ENCODE measurements around the gene MLPH.

The MLPH gene, protein sequence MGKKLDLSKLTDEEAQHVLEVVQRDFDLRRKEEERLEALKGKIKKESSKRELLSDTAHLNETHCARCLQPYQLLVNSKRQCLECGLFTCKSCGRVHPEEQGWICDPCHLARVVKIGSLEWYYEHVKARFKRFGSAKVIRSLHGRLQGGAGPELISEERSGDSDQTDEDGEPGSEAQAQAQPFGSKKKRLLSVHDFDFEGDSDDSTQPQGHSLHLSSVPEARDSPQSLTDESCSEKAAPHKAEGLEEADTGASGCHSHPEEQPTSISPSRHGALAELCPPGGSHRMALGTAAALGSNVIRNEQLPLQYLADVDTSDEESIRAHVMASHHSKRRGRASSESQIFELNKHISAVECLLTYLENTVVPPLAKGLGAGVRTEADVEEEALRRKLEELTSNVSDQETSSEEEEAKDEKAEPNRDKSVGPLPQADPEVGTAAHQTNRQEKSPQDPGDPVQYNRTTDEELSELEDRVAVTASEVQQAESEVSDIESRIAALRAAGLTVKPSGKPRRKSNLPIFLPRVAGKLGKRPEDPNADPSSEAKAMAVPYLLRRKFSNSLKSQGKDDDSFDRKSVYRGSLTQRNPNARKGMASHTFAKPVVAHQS

DNA sequence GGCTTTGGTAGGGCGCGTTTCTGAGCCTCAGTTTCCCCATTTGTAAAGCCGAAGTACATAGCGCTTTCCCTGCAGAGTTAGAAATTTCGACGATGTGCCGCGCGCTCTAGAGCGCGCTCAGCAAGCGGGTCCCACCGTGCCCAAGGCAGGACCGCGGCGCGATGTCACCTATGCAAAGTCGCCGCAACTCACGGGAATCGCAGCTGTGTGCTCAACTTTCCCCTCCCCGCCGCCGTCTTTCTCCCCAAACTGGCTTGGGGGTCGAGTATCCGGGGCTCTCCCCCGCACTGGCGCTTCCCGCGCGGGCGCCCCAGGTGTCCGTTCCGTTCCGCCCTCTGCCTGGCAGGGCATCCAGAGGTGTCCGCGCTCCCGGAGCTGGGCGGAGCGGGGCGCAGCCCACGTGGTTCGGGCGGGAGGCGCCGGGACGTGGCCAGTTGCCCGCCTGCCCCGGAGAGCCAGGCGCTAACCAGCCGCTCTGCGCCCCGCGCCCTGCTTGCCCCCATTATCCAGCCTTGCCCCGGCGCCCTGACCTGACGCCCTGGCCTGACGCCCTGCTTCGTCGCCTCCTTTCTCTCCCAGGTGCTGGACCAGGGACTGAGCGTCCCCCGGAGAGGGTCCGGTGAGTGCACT lies at the start of gene MLPH:
MLPH (plus strand) TSS at position 433 of the 630 bp plus-strand sequence. CDS start 6,176 bp downstream, outside the sequence.
- no peak for DNase-seq (ENCODE audit: low read depth in 2 of 2)

DNA sequence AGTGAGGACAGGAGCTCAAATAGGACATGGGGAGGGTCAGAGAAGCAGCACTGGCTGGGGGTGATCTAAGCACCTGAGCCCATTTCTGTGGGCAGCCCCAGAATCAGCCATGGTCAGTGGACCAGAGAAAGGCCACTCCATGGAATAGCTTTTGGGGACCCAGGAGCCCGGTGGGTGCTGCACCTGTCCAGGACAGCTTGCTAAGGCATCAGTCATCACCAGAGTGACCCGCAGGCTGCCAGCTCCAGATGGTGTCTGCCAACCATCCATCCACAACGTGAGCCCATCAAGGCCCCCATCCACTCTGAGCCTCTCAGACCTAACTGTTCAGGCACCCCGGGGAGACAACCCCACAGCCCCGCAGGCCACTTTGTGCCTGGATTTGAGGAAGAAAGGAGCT lies 49.5 kb upstream of the MLPH start:
- DNase-seq (ENCODE audit: low read depth in 2 of 2) = no peak

DNA sequence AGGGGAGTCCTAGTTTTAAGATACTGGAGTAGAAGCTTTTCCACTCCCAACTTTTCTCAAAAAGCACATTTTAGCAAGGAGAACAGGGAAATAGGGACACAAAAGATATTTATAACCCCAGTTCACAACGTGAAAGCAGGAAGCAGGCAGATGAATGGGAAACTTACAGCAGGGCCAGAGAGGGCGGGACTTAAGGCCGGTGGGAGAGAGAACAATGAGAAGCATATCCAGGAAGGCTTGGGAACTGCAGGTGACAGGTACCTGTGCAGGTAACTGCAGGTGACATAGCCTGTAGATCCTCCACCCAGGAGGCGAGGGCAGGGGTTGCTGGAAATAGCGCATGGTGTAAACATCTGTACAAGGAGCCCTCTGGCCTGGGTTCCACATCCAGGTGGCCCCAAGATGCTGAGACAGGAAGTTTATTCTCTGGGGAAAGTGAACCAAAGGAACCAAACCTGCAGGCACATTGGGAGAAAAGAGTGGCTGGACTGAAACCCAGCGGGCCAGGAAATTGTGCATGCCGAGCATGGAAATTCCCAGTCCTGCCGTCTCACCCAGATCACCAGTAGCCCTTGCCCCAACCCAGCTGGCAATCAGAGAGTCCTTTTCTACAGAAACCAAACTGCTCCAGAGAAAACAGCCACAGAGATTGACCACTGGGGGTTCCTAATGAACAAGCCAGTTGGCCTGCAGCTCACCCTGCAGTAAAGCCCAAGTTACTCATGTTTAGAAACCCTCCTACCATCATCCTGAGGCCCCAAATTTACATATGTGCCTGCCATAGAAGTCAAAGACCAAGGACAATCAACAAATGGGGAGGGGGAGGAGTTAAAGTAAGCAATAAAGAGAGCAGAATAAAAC lies 48.7 kb upstream of the MLPH start:
- no peak for DNase-seq (ENCODE audit: low read depth in 2 of 2)

DNA sequence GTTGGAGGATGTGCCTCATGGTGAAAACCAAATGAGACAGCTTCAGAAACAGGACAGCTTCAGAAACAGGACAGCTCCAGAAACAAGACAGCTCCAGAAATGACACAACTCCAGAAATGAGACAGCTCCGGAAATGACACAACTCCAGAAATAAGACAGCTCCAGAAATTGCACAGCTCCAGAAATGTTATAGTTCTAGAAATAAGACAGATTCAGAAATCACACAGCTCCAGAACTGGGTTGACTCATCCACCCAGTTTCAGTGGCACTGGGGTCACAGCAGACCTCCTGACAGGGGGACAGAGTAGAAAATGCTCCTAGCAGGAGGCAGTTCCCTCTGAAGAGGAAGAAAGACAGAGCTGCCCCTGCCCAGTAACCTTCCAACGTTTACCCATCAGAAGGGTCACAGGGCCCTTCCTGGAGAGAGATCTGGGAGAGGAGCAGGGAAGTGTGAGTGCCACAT lies 46.2 kb upstream of the MLPH start:
- DNase-seq (ENCODE audit: low read depth in 2 of 2) = no peak

DNA sequence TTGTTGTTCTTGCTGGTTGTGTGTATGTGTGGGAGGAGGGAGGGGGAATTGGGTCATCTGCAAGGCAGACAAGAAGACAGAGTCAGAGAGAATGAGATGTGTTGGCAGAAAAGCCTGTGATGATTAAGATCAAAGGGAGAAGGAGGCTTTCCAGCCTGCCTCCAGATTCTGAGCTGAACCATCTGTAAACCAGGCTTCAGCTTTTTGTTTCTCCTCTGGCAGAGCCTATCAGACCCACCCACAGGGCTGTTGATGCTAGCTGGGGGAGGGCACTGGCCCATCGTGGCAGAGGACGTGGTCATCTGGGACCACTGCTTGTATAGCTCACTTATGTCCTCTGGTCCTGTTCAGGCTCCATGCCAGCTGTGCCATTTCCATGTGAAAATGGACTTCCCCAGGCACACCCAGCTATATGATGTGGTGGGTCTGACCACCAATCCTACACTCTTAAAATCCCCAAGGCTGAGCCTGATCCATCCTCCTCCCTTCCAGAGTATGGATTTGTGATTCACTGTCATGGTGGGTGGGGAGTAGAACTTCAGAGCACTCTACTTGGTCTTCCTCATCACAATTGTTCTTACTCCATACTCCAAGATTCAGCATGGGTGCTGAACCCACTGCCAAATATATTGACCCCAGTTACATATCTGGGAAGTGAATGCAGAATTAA lies 45.3 kb upstream of the MLPH start:
- DNase-seq (ENCODE audit: low read depth in 2 of 2) = peak in 1 of 2 donors; percentile 32

DNA sequence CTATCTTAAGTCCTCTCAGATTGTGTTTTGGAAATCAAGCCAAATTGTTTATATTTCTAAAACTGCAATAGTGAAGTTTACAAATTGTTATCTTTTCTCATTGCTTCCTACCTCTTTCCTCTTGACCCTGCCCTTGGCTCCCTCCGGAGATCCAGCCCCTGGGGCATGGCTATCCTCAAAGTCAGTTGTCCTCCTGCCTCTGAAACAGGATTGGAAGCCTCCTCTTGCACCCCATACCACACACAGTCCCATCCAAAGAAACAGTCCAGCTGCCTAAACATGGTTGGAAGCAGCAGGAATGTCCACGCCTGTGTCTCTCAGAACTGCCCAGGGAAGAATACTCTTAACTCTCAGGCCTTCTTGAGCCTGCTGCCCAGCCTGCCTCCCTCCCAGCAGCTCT lies 43.0 kb upstream of the MLPH start:
- no peak for DNase-seq (ENCODE audit: low read depth in 2 of 2)

DNA sequence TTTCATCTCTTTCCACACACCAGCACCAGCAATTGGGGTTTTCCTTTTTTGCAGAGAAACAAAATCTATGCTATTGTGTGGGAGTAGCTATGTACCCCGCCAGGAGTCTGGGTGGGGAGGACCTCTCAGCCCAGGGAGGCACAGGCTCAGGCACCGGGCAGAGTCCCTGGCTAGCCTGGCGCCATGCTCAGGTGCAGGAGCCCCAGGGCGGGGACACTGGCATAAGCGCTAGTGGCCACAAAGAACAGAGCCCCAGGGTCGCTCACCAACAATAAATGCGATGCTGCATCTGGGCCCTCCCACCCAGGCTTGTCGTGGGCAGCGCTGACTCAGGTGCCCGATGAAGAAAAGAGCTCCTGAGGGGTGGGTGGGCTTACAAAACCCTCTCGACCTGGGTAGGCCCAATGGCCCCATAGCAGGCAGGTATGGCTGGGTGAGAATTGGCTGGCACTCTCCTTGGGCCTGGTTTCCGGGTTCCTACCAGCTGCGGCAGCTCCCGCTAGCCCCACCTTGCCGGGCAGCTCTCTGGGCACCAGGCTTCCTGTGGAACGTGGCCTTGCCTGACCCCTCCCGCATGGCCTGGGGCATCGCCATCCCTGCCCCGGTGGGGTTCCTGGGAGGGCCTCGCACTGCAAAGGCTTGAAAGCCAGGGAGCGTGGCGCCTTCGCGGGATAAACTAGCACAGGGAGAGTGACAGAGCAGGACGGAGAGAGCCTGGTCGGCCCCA lies 41.3 kb upstream of the MLPH start:
- no peak for DNase-seq (ENCODE audit: low read depth in 2 of 2)

DNA sequence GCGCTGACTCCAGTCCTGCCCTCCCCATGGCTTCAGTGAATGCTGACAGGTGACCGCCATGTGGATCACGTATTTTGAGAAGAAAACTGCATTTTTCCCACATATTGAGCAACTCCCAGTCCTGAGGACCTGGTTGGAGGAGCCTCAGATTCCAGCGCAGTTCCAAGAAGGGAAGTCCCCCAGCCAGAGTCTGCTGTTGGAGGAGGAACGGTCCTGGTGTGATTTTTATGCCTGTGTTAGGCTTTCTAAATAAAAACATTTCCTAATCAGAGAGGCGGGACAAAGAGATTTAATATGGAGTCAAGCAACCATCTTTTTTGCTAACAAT lies 40.7 kb upstream of the MLPH start:
- DNase-seq (ENCODE audit: low read depth in 2 of 2) = no peak

DNA sequence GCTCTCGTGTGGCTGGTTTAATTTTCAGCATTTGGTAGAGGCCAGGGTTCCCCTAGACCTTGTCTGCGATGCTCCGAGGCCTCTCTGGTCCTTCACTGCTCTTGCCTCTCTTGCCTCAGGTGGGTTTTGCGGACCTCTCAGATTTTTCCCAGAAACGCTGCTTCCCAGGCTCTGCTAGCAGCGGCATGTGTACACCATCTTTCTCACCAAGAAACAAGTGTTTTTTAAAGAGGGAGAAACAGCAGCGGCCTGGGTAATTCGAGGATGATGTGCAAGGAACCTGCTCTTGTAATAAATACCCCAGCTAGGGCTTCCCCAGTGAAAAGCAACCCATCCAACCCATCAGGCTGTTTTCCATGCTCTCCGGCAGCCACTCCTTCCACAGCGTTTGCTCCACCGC lies 39.6 kb upstream of the MLPH start:
- DNase-seq (ENCODE audit: low read depth in 2 of 2) = no peak

DNA sequence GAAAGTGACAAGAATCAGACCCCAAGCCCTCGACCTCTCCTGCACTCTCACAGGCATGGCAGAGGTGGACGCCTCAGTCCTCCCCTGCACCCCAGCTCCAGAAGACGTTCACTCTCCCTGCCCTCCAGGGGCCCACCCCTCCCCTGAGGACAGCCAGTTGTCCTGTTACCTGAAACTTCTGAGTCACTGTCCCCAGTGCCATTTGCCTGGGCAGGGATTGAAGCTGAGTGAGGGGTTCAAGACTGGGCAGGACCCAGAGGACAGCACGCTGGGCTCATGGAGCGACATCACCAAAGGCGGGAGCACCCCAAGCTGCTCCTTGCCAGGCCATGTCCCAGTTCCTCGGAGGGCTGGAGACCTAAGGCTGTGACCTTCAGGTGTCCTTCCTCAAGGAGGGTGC lies 38.9 kb upstream of the MLPH start:
- no peak for DNase-seq (ENCODE audit: low read depth in 2 of 2)

DNA sequence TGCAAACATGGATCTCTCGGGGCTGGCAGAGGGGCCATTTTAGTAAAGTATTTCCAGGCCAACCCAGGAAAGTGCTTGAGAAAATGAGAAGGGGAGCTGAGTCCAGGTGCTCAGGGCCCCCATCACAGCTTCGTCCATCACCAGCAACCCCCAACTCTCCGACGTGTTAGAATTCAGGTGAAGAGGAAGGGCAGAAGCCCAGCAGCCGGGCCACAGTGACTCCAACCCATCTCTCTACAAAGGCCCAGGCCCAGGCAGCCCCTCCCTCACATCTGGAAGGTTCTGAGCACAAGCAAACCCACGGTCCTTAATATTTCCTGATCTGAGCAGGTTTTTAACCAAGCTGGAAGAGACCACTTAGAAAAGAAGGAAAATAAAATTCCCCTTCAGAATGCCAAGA lies 38.4 kb upstream of the MLPH start:
- DNase-seq (ENCODE audit: low read depth in 2 of 2) = no peak

DNA sequence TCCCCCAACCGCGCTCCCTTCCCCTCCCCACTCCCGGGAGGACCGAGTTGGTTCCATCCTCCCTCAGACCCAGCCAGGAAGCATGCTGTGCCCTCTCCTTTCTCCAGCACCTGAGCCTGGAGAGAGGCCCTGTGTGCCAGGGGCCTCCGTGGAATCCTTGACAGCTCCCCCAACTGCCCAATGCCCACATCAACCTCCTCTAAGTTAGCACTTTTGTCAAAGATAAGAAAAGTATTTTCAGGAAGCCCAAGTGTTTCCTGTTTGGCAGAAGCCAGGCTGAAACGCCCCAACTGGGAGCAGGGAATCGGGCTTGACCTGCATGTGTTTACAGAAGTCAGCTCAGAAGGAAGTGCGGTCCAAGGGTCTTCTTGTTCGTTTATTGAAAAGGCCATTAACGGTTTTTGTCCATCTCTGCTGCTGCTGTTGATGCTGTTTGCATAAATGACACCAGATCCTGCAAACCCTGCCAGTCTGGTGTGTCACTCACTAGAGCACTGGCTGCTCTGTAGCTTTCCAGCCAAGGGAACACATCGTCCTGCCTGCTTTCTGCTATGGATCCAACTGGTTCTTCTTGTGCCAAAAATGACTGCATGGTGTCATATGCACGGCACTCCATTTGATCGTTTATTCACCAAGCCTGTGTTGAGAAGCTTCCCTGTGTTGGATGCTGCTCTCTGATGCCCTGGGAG lies 37.7 kb upstream of the MLPH start:
- no peak for DNase-seq (ENCODE audit: low read depth in 2 of 2)

DNA sequence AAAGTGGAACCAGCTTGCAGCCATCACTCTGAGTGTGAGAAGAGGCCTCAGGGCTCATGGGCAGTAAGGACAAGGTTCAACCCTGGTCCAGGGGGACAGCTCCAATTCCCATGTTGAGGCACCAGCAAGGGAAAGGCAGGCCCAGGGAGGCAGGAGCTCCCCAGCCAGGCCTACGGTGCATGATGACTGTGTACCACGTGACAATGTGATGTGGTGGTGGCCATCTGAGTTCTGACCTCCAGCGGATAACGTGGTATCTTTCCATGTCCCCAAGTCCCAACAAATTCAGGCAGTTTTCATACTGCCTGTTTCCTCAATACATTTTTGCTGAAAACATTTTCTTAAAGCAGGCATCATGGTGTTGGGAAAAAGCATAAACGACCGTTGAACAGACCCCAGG lies 36.9 kb upstream of the MLPH start:
- no peak for DNase-seq (ENCODE audit: low read depth in 2 of 2)

DNA sequence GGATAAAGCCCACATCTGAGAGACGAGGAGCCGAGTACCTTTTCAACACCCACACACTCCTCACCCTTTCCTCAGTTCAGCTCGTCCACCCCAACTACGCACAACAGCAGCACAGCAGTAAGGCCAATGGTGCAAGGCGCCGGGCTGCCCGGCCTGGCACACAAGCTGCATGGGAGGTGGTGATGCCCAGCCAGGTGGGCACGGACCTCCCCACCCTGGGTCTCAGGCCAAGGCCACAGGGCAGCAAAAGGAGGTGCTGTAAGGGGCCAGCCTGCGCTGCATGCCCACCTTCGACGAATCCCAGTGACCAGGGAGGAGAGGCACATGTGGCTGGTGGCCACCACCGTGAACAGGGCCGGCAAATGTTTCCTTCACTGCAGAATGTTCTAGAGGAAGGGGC lies 36.5 kb upstream of the MLPH start:
- no peak for DNase-seq (ENCODE audit: low read depth in 2 of 2)

DNA sequence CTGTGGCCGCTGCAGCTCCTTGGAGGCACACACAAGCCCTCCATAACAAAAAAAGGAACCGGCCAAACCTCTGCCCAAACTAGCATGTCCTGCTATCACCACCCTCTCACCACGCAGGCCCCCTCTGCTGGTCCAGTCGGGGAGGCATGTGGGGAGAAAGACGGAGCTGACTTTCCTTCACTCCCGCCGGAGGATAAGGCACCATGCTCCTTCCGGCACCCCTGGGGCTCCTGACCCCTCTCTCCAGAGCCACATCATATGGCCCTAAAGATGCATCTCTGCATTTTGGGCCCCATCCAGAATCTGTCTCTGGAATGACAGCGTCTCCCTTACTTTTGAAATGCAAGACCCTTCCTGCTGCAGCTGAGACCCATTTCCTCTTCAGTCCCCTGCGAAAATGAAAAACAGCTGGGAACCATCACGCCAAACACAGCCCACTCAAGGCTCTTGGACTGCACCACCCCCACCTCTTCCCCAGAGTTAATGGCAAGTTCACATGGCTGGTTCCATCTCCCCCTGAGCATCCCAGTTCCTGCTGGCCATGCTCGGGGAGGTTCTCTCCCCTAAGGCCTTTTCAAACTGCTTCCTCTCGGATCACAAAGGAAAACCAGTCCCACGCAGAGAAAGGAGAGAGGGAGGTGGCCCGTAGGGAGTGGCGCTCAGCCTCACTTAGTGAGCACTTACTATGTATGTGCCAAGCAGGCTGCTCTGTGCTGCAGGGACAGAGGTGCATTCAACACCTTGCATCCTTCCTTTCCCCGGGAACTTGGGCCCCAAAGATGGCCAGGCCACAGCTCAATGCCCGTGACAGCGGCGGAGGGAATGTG lies 35.2 kb upstream of the MLPH start:
- no peak for DNase-seq (ENCODE audit: low read depth in 2 of 2)

DNA sequence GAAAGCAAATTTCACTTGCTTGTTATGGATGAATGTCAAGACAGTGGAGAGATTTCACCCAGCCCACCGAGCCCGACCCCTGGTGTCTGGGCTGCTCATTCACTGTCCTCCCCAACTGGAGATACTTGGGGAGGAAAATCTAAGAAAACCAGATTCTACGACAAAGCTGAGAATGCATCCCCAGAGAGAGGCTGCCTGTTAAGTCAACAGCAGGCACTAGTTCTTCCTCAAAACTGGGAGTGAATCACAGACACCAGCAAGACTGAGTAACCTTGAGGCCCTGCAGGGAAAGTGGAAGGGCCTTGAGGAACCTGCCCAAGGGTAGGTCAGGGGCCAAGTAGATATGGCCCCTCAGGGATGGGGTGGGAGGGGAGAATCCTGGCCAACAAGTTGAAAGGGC lies 34.2 kb upstream of the MLPH start:
- DNase-seq (ENCODE audit: low read depth in 2 of 2) = no peak

DNA sequence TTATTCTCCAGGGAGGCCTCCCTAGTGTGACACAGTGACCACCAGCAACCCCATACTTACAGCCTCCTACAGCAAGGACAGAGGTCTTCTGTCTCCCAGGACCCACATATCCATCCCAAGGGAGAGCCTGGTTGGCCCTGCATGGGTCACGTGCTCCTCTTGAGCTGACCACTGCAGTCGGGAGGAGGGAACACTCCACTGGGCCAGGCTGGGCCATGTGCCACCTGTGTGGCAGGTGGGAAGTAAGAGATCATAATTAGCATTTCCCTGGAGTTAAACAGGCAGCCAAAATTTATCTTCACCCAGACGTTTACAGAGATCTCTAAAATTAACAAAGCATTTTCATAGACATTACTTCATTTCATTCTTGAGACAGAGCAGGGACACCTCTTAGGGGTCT lies 33.4 kb upstream of the MLPH start:
- no peak for DNase-seq (ENCODE audit: low read depth in 2 of 2)

DNA sequence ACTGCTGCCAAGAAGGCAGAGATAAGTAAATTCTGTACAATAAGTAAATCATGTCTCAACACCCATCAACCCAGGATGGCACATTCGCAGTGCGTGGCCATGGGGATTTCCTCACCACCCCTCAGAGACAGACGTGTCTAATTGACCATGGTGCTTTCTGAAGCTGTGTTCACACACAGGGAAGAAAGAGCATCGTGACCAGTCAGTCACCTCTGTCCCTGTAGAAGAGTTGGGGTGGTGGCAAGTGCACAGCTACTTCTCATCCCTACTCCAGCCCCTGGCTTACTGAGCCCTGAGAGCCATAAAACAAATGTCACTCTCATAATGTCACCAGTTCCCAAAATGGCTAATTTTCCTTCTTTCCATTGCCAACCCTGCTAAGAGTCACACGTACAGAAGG lies 31.3 kb upstream of the MLPH start:
- DNase-seq (ENCODE audit: low read depth in 2 of 2) = no peak

DNA sequence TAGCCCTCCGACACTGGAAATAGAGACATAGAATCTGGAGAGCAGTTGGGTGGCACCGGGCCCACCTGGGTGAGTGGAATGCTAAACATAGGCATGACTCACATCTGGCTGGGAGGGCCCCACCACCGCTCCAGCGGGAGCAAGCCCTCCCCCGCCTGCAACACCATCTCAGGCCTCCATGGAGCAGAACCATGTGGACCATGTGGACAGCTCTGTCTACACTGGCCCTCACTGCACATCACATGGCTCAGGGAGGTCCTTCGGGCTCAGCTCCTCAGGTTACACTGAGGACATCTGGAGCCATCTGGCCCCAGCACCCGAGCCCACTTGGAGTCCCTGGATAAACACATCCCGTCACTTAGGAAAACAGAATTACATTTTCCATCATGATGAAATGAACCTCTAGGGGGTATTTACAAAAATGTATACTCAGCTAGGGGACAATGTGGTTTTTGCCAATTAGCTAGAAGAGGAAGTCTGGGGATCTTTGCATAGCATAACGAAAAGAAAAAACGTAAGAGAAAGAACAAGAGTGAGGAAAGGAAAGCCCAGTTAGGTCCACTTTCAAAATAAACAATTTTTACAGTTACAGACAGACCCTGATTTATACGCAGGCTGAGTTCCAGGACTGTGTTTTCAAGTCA lies 30.7 kb upstream of the MLPH start:
- no peak for DNase-seq (ENCODE audit: low read depth in 2 of 2)
